Uterus (tissue), 2 donors: Measurements from ENCODE around the gene LMX1B.

ENCODE experiments used
- POLR2A ChIP-seq, 2 donors: fragments of 450-650 bp; IDR thresholded peaks; one replicate each; pipeline ENCODE4 v1.6.1; 2016; ENCODE audit warnings: antibody characterized with exemption in 2 of 2, mild to moderate bottlenecking in 1 of 2, moderate library complexity in 1 of 2
- TF ChIP-seq, protein P1 (sequence below), 4 experiments: fragments of 200-600 bp in 2 of 4; fragments of 450-650 bp in 2 of 4; sonication (generic) in 2 of 4; IDR thresholded peaks; one replicate each; pipeline ENCODE4 v1.5.1; 2016 to 2019; ENCODE audit warnings: antibody characterized with exemption in 4 of 4, mild to moderate bottlenecking in 2 of 4, moderate library complexity in 1 of 4

DNA sequence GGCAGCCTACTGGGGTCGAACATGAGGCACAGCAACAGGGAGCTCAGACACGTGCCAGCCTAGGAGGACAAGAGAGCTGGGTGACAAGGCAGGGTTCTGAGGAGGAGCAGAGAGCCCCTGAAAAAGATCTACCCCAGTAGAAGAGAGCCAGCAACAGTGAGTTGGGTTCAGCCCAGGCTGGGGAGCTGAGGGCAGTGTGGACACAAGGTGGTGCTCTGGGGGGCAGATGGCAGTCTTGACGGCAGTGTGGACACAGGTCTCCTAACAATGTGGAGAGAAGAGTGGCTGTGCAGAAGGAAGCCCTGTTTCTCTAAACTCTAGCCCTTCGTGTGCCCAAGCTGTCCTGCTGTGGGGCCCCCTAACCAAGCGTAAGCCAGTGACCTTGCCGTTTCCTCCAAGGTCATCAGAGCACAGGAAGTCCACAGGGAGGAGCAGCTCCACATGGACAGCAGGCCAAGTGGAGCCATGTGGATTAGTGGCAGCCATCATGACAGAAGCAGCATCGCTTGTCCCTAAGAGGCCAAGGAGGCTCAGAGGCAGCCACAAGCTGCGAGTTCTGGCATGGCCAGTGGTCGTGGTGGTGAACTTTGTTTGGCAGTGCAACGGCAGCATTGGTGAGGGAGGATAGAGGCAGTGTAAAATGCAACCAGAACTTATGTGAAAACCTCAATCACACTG, 25.1 kb upstream of the LMX1B start:
- TF ChIP-seq, protein P1, sequence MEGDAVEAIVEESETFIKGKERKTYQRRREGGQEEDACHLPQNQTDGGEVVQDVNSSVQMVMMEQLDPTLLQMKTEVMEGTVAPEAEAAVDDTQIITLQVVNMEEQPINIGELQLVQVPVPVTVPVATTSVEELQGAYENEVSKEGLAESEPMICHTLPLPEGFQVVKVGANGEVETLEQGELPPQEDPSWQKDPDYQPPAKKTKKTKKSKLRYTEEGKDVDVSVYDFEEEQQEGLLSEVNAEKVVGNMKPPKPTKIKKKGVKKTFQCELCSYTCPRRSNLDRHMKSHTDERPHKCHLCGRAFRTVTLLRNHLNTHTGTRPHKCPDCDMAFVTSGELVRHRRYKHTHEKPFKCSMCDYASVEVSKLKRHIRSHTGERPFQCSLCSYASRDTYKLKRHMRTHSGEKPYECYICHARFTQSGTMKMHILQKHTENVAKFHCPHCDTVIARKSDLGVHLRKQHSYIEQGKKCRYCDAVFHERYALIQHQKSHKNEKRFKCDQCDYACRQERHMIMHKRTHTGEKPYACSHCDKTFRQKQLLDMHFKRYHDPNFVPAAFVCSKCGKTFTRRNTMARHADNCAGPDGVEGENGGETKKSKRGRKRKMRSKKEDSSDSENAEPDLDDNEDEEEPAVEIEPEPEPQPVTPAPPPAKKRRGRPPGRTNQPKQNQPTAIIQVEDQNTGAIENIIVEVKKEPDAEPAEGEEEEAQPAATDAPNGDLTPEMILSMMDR (IDR thresholded peaks at IDR 0.05), result no peak
- no peak for TF ChIP-seq POLR2A (IDR thresholded peaks at IDR 0.05)
